Hepatocyte (in vitro differentiated cells): ENCODE results near the gene PSMB2.

Experiments
- EZH2 ChIP-seq: fragments of 200-600 bp; sonication (generic); IDR thresholded peaks from 2 replicates; pipeline ENCODE4 v1.6.1; 2016; ENCODE audit warnings: antibody characterized with exemption, mild to moderate bottlenecking, borderline replicate concordance
- EZH2phosphoT487 ChIP-seq: fragments of 200-600 bp; sonication (generic); IDR thresholded peaks from one replicate; pipeline ENCODE4 v1.6.1; 2018; ENCODE audit warnings: antibody characterized with exemption, mild to moderate bottlenecking, low read depth, moderate library complexity; ENCODE audit not compliant: unreplicated experiment, severe bottlenecking
- TF ChIP-seq, protein P1 (sequence below): fragments of 200-600 bp; sonication (generic); IDR thresholded peaks from 2 replicates; pipeline ENCODE4 v1.5.1; 2016; ENCODE audit warnings: antibody characterized with exemption, mild to moderate bottlenecking; ENCODE audit not compliant: poor library complexity

DNA sequence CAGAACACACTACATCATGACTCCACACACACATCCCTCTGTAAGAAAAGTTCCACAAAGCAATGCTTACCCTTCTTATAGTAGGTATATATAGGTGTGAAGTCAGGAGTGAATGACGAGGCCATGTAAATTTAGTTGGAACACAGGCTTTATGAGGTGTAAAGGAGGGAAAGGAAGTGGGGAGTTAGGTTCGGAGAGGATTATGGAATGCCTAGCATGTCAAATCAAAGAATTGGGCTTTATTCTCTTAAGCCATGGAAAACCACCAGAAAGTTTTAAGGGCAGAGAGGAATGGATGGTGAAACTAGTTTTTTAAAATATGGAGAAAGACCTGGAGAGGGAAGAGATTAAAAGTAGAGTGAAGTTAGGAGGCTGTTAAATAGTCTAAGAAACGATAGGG, 41.9 kb downstream of the PSMB2 start:
- TF ChIP-seq, protein P1, sequence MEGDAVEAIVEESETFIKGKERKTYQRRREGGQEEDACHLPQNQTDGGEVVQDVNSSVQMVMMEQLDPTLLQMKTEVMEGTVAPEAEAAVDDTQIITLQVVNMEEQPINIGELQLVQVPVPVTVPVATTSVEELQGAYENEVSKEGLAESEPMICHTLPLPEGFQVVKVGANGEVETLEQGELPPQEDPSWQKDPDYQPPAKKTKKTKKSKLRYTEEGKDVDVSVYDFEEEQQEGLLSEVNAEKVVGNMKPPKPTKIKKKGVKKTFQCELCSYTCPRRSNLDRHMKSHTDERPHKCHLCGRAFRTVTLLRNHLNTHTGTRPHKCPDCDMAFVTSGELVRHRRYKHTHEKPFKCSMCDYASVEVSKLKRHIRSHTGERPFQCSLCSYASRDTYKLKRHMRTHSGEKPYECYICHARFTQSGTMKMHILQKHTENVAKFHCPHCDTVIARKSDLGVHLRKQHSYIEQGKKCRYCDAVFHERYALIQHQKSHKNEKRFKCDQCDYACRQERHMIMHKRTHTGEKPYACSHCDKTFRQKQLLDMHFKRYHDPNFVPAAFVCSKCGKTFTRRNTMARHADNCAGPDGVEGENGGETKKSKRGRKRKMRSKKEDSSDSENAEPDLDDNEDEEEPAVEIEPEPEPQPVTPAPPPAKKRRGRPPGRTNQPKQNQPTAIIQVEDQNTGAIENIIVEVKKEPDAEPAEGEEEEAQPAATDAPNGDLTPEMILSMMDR = no peak
- TF ChIP-seq EZH2 = no peak
- TF ChIP-seq EZH2phosphoT487 = no peak
